Activated CD4-positive, alpha-beta T cell treated with anti-CD3 and anti-CD28 coated beads, Interleukin-2, amount 50 U/mL, for 48 hours (primary cell): ENCODE results near the gene MRPS6.

Experiments
- DNase-seq, 2 experiments: peaks; one replicate each; pipeline ENCODE4 v3.0.0-alpha.2; 2020

MRPS6 gene

GRCh38 chr21:34073032-34073748, at the start of gene MRPS6, which contains the start of gene SLC5A3:
TSS of gene MRPS6 (plus strand) at chr21:34073578. CDS start at chr21:34073701, 123 bp downstream.
TSS of gene SLC5A3 (plus strand) at chr21:34073578. CDS start at chr21:34095199, 21,621 bp downstream.
- peak; percentile 73 to 79 for DNase-seq

- no peak for DNase-seq
Measured at GRCh38 chr21:34023691-34024373, 49.5 kb upstream of the MRPS6 start.

DNA sequence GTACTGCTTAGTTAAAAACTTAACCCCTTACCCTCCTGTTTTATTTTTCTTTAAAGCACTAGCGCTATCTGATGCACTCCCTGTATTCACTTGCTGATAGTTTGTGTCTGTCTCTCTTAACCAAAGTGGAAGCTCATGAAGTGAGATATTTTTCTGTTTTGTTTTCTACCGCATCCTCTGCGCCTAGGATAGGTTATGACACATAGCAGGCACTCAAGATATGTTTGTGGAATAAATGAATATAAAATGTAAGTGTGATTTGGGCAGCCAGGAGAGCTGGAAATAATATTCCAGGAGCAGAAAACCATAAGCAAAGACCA, 49.0 kb upstream of the MRPS6 start:
- DNase-seq, result no peak

GRCh38 chr21:34027721-34028461, 45.5 kb upstream of the MRPS6 start:
- DNase-seq, result no peak

DNA sequence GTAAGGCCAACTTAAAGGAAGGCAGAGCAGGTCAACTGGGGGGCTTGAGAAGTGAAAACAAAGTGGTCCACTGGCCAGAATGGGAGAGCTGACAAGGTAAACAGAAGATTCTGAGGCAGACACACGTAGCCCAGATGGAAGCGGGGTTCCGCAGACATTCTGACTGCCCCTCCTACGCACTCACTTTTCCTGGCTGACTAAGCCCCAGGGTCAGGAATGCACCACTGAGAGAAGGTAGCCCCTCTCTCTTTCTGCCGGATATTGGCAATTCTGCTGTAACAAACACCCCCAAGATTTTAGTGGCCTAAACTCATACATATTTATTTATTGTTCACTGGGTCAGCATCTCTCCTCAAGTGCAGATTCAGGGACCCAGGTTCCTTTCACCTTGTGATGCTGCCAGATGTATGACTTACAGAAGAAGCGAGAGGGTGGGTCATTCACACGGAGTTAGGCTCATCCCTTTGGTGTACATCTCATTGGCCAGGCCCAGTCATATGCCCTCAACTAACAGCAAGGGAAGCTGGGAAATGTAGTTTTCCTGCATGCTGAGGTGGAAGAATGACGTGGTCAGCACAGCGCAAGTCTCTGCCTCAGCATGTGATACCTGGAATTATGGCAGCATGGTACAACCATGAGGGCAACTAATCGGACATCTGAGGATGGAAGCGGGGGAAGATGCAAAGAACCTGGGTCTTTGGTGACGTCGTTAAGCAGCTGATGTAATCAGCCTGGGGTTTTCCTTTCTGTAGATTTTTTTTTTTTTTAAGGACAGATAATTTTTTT, 43.4 kb upstream of the MRPS6 start:
- DNase-seq, result peak; percentile 33 to 59

DNA sequence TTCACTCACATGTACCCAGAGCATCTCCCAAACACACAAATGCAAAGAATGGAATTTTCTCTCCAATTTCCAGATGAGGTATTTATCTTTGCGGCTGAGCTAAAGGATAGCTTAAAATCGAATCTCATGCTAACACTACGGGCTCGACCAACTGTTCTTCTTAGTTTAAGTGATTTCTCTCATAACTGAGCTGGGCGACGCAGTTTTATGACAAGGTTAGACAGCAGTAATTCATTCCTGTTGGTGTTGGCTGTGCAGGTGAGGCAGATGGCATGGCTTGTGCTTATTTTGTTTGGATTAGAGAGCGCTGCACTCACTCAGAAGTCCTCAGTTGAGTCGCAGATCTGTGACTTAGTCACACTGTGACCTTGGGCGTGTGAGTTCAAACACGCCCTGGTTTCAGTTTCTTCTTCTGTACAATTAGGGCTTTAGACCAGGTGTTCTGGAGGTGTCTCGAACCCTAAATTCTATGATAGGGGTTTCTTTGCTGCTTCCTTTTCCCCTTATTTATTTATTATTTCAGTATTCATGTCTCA, 41.5 kb upstream of the MRPS6 start:
- no peak for DNase-seq

GRCh38 chr21:34034369-34035014, 38.9 kb upstream of the MRPS6 start:
- DNase-seq, result no peak

- no peak for DNase-seq
Measured at GRCh38 chr21:34035619-34036354, 37.6 kb upstream of the MRPS6 start.

DNA sequence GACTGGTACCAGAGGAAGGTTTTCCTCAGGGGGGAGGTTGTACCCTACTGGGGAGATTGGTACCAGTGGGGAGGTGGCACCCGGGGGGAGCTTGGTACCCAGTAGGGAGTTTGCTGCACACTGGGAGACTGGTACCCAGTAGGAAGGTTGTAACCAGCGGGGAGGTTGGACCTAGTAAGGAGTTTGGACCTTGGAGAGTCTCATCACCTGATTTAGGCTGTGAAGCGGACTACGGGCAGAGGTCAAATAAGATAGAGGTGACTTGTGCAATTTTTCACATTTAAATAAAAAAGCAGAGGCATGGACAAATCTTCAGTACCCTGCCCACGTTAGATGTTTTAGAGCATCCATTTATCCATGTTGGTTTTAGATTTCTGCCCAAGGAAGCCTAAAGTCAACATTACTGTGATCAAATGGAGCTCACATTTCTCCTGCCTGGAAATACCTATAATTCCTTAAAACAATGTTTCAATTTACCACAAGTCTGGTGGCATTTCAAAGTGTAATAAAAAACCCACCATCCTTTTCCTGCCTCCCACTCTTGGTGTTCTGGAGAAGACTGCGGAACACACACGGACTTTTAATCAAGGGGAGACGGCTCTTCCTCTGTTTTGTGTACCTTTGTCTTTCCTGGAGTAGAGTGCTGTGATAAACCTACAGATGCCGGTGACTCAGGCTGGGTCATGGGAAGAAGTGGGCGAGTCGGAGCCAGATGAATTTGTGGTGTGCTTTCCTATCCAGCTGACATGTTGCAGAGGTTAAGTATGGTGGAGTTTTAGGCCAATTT, 36.2 kb upstream of the MRPS6 start:
- DNase-seq, result no peak

DNA sequence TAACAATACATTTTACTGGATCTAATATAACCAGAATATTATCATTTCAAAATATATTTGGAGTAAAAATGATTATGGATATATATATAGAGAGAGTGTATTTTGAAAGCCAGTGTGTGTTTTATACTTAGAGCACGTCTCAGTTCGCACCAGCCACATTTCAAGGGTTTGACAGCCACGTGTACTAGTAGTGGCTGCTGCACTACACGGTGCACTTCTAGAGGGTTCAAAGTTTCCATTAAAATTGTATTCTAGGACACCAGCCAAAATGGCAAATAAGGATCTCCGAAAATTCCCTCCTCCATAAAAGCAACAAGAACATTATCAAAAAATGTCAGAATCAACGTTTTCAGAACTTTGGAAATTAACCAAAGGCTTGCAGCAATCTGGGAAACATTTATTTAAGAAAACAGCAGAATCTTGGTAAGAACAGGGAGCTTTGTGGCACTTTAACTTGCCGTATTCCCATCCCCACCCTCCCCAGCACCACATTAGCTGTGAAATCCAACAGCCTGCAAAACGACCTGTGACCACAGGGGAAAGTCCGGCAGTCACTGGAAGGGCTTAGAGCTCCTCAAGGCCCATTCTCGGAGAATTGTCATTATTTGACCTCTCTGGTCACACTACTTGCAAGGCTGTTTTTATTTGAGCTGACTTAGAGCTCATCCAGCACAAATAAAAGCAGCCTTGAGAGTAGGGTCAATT, 33.5 kb upstream of the MRPS6 start:
- DNase-seq, result no peak

DNA sequence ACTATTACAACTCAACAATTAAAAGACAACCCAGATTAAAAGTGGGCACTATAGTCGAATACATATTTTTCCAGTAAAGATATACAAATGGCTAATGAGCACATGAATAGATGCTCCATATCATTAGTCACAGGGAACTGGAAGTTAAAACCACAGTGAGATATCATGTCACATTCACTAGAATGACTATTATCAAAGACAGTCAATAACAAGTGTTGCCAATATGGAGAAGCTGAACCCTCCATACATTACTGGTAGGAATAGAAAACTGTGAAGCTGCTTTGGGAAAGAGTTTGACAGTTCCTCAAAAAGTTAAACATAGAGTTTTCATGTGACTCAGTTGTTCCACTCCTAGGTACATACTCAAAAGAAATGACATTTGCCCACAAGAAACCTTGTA, 30.6 kb upstream of the MRPS6 start:
- DNase-seq, result no peak

DNA sequence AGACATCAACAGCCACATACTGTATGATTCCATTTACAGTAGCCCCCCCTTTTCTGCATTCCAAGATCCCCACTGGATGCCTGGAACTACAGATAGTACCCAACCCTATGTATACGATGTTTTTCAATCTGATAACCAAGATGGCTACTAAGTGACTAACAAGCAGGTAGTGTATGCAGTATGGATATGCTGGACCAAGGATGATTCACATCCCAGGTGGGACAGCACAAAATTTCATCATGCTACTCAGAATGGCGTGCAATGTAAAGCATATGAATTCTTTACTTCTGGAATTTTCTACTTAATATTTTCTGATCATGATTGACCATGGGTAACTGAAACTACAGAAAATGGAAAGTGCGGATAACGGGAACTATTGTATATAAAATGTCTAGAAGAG, 30.0 kb upstream of the MRPS6 start:
- DNase-seq, result no peak

DNA sequence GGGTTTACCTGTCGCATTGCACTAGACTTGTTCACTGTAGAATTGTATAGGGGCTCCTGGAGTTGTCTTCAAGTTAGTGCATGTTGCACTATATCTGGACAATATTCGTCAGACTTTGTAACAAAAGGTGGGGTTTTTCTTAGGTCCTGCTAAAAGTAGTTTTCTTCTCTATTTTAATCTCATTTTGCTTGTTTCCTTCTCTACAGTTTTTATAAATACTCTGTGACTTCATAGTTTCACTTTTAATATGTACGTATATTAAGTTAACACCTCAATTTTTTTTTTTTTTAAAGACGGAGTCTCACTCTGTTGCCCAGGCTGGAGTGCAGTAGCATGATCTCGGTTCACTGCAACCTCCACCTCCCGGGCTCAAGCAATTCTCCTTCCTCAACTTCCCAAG, 26.5 kb upstream of the MRPS6 start:
- DNase-seq, result no peak

DNA sequence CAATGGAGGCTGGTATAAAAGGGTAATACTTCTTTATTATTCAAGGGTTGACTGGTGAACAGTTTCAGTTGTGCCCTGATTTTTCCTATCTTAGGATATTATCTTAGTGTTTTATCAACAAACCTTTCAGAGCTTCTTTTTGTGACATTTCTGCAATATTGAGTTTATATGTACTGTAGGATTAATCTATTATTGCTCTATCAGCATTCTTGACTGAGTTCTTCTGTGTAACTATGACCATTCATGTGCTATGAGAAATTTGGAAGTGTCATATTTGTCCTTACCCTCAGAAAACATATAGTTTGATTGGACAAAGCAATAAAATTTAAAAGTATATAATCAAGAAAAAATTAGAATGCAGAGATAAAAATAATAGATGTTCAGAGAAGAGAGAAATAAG, 25.5 kb upstream of the MRPS6 start:
- DNase-seq, result no peak

DNA sequence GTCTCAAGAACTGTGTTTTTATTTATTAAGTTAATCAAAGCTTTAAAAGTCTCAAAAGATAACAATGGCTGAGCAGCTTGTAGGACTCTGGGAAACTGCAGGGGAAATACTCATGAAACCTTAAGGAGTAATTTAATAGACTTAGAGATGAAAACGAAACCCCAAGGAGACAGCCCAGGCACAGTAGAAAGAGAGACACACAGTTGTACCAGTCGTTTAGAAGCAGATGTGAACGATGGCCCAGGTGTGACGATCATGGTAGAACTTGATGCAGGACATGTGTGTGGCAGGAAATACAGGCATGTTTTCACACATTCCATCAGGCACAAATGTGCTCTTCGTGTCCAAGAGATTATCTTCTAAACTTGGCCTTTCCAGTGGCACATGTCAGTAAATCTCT, 21.2 kb upstream of the MRPS6 start:
- no peak for DNase-seq

DNA sequence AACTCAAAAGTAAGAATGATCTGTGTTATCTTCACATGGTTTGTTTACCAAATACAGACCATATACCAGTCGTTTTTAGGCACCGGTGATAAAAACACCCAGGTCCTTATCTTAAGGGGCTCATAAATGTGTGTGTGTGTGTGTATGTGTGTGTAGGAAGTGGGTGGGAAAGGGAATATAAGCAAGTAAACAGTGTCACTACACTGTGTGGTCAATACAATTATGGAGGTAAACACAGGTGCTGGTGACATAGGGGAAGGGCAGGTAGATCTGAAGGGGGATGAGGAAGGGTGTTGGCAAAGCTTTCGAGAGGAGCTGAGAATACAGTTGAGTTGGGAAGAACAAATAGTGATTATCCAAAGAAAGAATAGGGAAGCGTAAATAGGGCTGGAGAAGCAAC, 19.1 kb upstream of the MRPS6 start:
- DNase-seq, result no peak

DNA sequence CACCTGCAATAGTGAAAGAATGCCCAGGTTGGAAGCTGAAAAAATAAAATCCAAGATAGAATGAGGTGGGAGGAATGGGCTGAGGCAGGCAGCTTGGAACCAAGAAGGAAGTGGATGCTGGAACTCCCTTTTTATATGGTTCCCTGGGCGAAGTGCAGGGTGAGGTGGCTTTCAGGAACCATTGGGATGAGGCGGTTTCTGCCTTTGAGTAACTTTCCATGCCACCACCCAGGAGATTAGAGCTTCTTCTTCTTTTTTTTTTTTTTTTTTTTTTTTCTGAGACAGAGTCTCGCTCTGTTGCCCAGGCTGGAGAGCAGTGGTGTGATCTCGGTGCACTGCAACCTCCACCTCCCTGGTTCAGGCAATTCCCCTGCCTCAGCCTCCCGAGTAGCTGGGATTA, 17.8 kb upstream of the MRPS6 start:
- no peak for DNase-seq

GRCh38 chr21:34061983-34062382, 11.4 kb upstream of the MRPS6 start:
- no peak for DNase-seq

DNA sequence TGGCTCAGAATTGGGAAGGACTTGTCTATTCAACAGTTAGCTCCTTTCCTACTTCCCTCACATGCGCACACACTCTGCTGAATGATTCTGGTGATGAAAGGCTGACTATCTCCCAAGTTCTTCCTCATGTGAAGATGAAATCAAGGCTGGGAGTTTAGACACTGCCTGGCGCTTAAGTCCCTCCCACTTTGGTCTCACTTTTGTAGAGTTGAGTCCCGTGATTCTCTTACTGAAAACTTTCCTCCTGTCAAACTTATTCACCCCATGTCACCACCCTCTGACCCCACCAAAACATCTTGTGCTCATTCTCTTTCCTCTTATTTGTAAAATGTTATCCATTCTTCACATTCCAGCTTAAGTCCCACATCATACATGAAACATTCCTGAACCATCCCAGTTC, 8.4 kb upstream of the MRPS6 start:
- no peak for DNase-seq

GRCh38 chr21:34071683-34072082, 1.7 kb upstream of the MRPS6 start:
- DNase-seq, result no peak
